Effector CD4-positive, alpha-beta T cell (primary cell): ENCODE data around the gene SLC3A2.

ENCODE experiments used
- DNase-seq: peaks from one replicate; pipeline ENCODE4 v3.0.0-alpha.2; 2020

Gene SLC3A2

GRCh38 chr11:62911137-62912130 lies 30.7 kb downstream of the SLC3A2 start:
- DNase-seq = no peak

- DNase-seq = no peak
Measured at GRCh38 chr11:62912268-62912667, 31.6 kb downstream of the SLC3A2 start.

- DNase-seq = no peak
Measured at GRCh38 chr11:62914416-62914815, 33.7 kb downstream of the SLC3A2 start.

- DNase-seq = no peak
Measured at GRCh38 chr11:62917906-62918502, 37.3 kb downstream of the SLC3A2 start.

GRCh38 chr11:62918531-62918930 lies 37.8 kb downstream of the SLC3A2 start:
- no peak for DNase-seq

- no peak for DNase-seq
Measured at GRCh38 chr11:62919476-62919875, 38.8 kb downstream of the SLC3A2 start.

GRCh38 chr11:62919898-62920640 lies 39.4 kb downstream of the SLC3A2 start:
- no peak for DNase-seq

- no peak for DNase-seq
Measured at GRCh38 chr11:62921201-62921572, 40.5 kb downstream of the SLC3A2 start, which contains the start of gene CHRM1. TSS of gene CHRM1 (minus strand) at chr11:62921363. CDS start at chr11:62911100, 10,263 bp downstream.

- DNase-seq = no peak
Measured at GRCh38 chr11:62921573-62922188, 41.0 kb downstream of the SLC3A2 start.

GRCh38 chr11:62922189-62922589 lies 41.5 kb downstream of the SLC3A2 start:
- DNase-seq = no peak

- no peak for DNase-seq
Measured at GRCh38 chr11:62922653-62923431, 42.1 kb downstream of the SLC3A2 start.

GRCh38 chr11:62923601-62924411 lies 43.1 kb downstream of the SLC3A2 start:
- DNase-seq = no peak

- no peak for DNase-seq
Measured at GRCh38 chr11:62925308-62925707, 44.6 kb downstream of the SLC3A2 start.

GRCh38 chr11:62925745-62926679 lies 45.3 kb downstream of the SLC3A2 start:
- DNase-seq = no peak

GRCh38 chr11:62926680-62927455 lies 46.2 kb downstream of the SLC3A2 start:
- no peak for DNase-seq

- no peak for DNase-seq
Measured at GRCh38 chr11:62928011-62928410, 47.3 kb downstream of the SLC3A2 start.

- DNase-seq = no peak
Measured at GRCh38 chr11:62930157-62930556, 49.5 kb downstream of the SLC3A2 start.

GRCh38 chr11:62930666-62931065 lies 50.0 kb downstream of the SLC3A2 start:
- no peak for DNase-seq
